GM06990 (cell line): ENCODE data around the gene MKNK1.

Source experiments
- DNase-seq: peaks from one replicate; pipeline ENCODE4 v3.0.0-alpha.2; 2011; ENCODE audit not compliant: insufficient read length; ENCODE audit errors: extremely low read depth
- H3K27me3 ChIP-seq: replicated peaks from 2 replicates; pipeline ENCODE4 v1.6.0; 2011; ENCODE audit warnings: low read length; ENCODE audit not compliant: control insufficient read depth, insufficient read depth
- H3K36me3 ChIP-seq: 2 replicates; pipeline ENCODE4 v1.5.1; 2011; ENCODE audit warnings: low read length; ENCODE audit not compliant: control insufficient read depth, insufficient read depth
- H3K4me3 ChIP-seq: replicated peaks from 2 replicates; pipeline ENCODE4 v1.5.1; 2011; ENCODE audit warnings: low read depth, mild to moderate bottlenecking, control low read depth, low read length
- TF ChIP-seq, protein P1 (sequence below): IDR thresholded peaks from 2 replicates; pipeline ENCODE4 v1.5.1; 2011; ENCODE audit warnings: low read length, control low read depth, mild to moderate bottlenecking, inconsistent platforms; ENCODE audit not compliant: insufficient read depth, poor library complexity, severe bottlenecking

The MKNK1 gene

GRCh38 chr1:46606255-46606965, 2.3 kb upstream of the MKNK1 start:
- no peak overlapping the region for H3K4me3 ChIP-seq
- TF ChIP-seq, protein P1, sequence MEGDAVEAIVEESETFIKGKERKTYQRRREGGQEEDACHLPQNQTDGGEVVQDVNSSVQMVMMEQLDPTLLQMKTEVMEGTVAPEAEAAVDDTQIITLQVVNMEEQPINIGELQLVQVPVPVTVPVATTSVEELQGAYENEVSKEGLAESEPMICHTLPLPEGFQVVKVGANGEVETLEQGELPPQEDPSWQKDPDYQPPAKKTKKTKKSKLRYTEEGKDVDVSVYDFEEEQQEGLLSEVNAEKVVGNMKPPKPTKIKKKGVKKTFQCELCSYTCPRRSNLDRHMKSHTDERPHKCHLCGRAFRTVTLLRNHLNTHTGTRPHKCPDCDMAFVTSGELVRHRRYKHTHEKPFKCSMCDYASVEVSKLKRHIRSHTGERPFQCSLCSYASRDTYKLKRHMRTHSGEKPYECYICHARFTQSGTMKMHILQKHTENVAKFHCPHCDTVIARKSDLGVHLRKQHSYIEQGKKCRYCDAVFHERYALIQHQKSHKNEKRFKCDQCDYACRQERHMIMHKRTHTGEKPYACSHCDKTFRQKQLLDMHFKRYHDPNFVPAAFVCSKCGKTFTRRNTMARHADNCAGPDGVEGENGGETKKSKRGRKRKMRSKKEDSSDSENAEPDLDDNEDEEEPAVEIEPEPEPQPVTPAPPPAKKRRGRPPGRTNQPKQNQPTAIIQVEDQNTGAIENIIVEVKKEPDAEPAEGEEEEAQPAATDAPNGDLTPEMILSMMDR = no peak
- H3K36me3 ChIP-seq = peaks cover 11% of the 10 kb centered on the region

GRCh38 chr1:46605232-46605631, 1.2 kb upstream of the MKNK1 start:
- H3K36me3 ChIP-seq = peaks cover 10% of the 10 kb centered on the region
- TF ChIP-seq, protein P1 = no peak
- DNase-seq = no peak
- H3K27me3 ChIP-seq = no peaks in the 10 kb centered on the region
- no peak overlapping the region for H3K4me3 ChIP-seq

More at GRCh38 chr1:46606255-46606965, 2.3 kb upstream of the MKNK1 start:
- H3K27me3 ChIP-seq = no peaks in the 10 kb centered on the region
- no peak for DNase-seq

DNA sequence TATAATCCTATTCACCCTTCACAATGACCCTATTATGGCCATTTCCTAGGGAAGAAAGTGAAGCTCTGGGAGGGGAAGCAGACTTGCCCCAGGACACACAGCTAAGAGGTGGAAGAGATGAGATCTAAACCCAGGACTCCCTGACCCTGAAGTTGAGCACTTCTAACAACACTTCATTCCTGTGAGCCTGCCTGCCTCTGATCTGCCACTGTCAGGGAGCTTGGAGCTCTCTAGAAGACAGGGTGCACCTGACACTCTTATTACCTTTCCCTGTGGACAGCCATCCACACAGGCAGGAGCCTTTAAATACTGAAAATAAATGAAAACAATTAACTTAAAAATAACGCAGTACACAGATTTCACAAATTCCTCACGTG, 599 bp downstream of the MKNK1 start:
- TF ChIP-seq, protein P1 = no peak
- peak overlapping the region; percentile 94 for H3K4me3 ChIP-seq
- H3K36me3 ChIP-seq = peaks cover 5% of the 10 kb centered on the region
- DNase-seq = no peak
- H3K27me3 ChIP-seq = no peaks in the 10 kb centered on the region

DNA sequence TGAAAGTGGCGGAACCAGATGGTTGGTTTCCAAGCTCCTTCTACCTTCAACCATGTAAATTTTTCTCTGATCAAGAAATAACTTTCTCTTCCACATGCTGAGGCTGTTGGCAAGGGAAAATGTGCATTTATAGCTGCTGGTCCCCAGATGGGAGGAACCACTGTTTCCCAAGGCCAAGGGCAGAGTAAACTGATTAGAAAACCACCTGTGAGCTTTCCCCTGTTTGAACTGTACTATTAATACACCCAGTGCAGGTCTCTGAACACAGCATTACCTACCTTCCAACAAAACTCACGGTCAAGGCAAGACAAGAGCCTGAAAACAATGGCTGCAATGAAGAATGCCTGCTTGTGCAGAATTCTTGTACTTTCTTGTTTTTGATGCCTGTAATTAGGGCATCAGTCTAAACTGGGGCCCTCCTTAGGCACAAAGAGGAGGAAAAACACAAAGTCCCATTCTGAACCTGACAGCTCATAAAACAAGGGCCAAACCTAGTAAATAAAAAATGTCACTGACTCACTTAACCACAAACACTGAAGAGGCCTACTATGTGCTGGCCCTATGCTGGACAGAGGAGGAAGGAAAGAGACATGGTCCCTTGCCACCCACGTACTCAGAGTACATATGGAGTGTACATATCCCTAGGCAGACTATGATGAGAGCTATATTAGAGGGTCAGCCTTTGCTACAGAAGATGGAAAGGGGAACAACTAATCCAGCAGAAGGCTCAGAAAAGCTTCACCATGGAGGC, 2.6 kb downstream of the MKNK1 start:
- TF ChIP-seq, protein P1 = no peak
- no peak overlapping the region for H3K4me3 ChIP-seq
- H3K27me3 ChIP-seq = no peaks in the 10 kb centered on the region
- no peaks in the 10 kb centered on the region; the same call in 1 of the 2 replicates for H3K36me3 ChIP-seq
- DNase-seq = no peak

GRCh38 chr1:46599059-46599970, 4.8 kb downstream of the MKNK1 start:
- Histone ChIP-seq H3K4me3 (no peak overlapping the region), H3K27me3 (no peaks in the 10 kb centered on the region), H3K36me3 (no peaks in the 10 kb centered on the region; the same call in 1 of the 2 replicates)
- TF ChIP-seq, protein P1 = no peak
- DNase-seq = no peak
